22Rv1 (cell line): ENCODE measurements around the gene PLAAT2.
"Not testable (repeated sequence)": the region's sequence is repeated elsewhere in the genome, so short reads cannot be mapped to it uniquely, and the experiment has no call there.

ENCODE experiments used
- H3K27ac ChIP-seq: fragments of 450-650 bp; 2 replicates; pipeline ENCODE4 v1.5.1; 2017
- ZFX ChIP-seq: fragments of 450-650 bp; IDR thresholded peaks from 2 replicates; pipeline ENCODE4 v1.6.1; 2017; ENCODE audit warnings: antibody characterized with exemption, borderline replicate concordance
- TF ChIP-seq, protein P1 (sequence below): fragments of 450-650 bp; IDR thresholded peaks from 2 replicates; pipeline ENCODE4 v1.5.1; 2017; ENCODE audit warnings: mild to moderate bottlenecking

PLAAT2 gene

DNA sequence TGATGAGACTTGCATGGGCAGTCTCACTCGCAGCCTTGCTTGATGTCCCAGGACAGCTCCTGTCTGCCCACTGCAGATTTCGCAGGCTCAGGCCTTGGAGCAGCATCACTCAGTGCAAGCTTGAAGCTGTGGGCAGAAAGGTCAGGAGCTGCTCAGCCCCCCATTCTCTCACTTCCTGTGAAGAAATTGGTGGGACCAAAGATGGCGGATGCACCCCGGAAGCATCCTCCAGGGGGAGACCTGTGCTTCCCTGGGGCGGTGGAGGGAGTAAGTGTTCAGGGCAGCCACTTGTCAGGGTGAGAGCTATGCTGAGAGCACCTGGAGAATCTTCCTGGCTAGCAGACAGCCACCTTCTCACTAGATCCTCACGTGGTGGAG is 11.3 kb downstream of the PLAAT2 start:
- no peak overlapping the region for H3K27ac ChIP-seq
- TF ChIP-seq ZFX = no peak
- TF ChIP-seq, protein P1, sequence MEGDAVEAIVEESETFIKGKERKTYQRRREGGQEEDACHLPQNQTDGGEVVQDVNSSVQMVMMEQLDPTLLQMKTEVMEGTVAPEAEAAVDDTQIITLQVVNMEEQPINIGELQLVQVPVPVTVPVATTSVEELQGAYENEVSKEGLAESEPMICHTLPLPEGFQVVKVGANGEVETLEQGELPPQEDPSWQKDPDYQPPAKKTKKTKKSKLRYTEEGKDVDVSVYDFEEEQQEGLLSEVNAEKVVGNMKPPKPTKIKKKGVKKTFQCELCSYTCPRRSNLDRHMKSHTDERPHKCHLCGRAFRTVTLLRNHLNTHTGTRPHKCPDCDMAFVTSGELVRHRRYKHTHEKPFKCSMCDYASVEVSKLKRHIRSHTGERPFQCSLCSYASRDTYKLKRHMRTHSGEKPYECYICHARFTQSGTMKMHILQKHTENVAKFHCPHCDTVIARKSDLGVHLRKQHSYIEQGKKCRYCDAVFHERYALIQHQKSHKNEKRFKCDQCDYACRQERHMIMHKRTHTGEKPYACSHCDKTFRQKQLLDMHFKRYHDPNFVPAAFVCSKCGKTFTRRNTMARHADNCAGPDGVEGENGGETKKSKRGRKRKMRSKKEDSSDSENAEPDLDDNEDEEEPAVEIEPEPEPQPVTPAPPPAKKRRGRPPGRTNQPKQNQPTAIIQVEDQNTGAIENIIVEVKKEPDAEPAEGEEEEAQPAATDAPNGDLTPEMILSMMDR = no peak

DNA sequence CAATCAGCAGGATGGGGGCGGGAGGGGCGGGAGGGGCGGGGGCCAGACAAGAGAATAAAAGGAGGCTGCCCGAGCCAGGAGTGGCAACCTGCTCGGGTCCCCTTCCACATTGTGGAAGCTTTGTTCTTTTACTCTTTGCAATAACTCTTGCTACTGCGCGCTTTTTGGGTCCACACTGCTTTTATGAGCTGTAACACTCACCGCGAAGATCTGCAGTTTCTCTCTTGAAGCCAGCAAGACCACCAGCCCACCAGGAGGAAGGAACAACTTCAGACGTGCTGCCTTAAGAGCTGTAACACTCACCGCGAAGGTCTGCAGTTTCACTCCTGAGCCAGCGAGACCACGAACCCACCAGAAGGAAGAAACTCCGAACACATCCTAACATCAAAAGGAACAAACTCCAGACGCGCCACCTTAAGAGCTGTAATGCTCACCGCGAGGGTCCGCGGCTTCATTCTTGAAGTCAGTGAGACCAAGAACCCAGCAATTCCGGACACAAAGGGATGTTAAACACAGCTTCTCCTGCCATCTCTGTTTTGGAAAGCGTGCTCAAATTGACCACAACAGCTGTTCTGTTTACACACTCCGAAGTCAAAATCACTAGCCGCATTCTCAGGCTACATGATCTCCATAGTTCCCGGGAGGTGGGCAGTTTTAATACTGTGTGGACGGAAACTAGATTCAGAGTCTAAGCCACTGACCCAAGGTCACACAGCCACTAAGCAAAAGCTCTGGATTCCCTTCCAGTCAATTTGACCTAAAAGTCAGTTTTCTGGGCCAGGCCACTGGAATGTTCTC is 11.9 kb downstream of the PLAAT2 start:
- H3K27ac ChIP-seq = no peak overlapping the region
- TF ChIP-seq, protein P1 = no peak
- TF ChIP-seq ZFX = no peak

DNA sequence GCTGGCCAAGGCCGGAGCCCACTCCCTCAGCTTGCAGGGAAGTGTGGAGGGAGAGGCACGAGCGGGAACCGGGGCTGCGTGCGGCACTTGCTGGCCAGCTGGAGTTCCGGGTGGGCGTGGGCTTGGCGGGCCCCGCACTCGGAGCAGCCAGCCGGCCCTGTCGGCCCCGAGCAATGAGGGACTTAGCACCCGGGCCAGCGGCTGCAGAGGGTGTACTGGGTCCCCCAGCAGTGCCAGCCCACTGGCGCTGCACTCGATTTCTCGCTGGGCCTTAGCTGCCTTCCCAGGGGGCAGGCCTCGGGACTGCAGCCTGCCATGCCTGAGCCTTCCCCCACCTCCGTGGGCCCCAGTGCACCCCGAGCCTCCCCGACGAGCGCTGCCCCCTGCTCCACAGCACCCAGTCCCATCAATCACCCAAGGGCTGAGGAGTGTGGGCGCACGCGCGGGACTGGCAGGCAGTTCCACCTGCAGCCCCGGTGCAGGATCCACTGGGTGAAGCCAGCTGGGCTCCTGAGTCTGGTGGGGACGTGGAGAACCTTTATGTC is 13.0 kb downstream of the PLAAT2 start:
- H3K27ac ChIP-seq = not testable (repeated sequence)

DNA sequence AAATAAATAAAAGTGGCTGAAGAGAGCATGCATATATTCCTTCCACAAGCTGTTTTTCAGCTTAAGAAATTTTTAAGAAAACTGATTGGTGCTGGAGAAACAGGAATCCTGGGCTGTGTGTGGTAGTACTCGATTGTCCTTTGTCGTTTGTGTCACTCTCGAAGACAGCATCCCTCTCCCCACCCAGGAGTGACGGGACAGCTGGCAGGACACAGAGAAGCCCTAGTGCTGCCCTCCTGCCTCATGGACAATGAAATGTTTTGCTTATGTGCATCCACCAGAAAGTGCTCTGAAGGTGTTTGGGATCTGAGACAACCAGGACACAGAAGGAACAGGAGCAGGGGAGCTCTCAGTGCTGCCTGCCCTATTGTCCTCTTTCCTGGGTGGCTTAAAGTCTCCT is 13.8 kb downstream of the PLAAT2 start:
- H3K27ac ChIP-seq = no peak overlapping the region
- no peak for TF ChIP-seq ZFX
- TF ChIP-seq, protein P1 = no peak

DNA sequence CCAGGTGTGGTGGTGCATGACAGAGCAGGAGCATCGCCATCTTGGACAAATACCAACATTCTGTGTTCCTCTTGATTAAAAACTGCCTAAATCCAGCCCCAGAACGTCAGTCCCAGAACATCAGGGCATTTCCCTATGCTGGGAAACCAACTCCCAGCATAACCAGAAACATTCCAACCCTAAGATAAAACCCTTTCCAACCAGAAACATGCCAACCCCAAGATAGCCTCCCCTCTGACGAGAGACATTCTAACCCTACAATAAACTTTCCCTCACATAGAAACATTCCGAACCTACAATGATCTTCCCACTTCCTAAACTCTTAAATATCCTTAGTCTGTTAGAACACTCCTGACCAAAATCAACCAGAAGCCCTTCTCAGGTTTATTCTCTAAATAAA is 15.0 kb downstream of the PLAAT2 start:
- TF ChIP-seq, protein P1 = no peak
- TF ChIP-seq ZFX = no peak
- no peak overlapping the region for H3K27ac ChIP-seq

DNA sequence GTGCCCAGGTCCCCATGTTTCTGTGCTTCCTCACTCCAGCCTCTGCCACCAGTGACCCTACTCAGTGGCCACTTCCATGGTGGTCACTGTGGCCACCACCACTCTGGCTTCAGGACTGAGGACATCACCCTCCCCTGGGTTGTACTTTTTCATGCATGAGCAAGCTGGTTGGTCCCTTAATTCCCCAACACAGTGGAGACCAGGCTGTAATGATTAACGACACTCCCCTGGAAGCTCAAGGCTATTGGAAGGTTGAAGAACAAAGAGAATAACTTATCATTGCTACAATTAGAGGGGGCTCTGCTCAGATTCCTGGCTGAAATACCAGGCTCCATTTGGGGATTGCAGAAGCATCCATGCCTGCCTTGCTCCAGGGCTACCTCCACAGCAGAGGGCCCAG is 16.1 kb downstream of the PLAAT2 start:
- TF ChIP-seq, protein P1 = no peak
- TF ChIP-seq ZFX = no peak
- no peak overlapping the region for H3K27ac ChIP-seq

DNA sequence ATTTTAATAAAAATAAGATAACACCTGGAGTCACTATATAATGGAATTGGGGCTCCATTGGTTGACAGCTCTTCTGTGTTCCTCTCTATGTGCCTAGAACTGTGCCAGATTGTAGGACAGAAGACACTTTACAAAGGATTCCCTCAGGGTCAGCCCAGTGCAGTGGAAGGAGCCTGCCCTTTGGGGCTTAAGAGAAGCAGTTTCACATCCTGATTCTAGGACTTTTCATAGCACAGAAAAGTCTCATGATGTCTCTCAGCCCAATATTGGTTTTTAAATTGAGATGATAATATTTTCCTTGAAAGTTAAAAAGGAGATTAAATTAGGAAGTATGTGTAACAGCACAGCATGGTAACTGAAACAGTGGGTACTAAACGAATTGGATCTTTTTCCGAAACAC is 19.5 kb downstream of the PLAAT2 start:
- TF ChIP-seq ZFX = no peak
- TF ChIP-seq, protein P1 = no peak
- no peak overlapping the region for H3K27ac ChIP-seq

DNA sequence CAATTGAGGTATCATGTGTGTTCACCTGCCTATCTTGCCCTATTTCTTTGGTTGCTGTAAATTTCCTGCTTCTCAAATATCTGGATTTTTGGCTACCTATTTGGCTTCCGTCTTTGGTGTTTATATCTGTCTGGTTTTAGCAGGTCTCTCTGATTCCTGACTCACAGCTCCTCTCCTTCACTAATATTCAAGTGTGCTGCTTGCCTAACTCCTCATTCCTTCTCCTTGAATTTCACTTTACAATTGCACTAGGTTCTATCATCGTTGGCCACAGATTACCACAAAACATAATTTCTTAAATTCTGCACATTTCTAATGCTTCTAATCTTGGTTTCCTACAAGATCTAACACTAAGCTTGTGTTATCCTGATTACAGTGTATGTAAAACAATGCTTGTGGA is 20.7 kb downstream of the PLAAT2 start:
- not testable (repeated sequence) for H3K27ac ChIP-seq
